GM18858 (cell line): ENCODE measurements around the gene NBAS.
A peak's percentile ranks its signal among the peaks of the same experiment; 100 is the strongest.
"Not testable (repeated sequence)": the region's sequence is repeated elsewhere in the genome, so short reads cannot be mapped to it uniquely, and the experiment has no call there.

Source experiments
- ATAC-seq: cut with Tn5 transposase; IDR thresholded peaks from one replicate; pipeline ENCODE4 v1.9.1; 2021; ENCODE audit not compliant: unreplicated experiment

The NBAS gene

DNA sequence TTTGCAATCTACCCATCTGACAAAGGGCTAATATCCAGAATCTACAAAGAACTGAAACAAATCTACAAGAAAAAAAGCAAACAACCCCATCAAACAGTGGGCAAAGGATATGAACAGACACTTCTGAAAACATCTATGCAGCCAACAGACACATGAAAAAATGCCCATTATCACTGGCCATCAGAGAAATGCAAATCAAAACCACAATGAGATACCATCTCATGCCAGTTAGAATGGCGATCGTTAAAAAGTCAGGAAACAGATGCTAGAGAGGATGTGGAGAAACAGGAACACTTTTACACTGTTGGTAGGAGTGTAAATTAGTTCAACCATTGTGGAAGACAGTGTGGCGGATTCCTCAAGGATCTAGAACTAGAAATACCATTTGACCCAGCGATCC is 239.7 kb downstream of the NBAS start:
- ATAC-seq = not testable (repeated sequence)

DNA sequence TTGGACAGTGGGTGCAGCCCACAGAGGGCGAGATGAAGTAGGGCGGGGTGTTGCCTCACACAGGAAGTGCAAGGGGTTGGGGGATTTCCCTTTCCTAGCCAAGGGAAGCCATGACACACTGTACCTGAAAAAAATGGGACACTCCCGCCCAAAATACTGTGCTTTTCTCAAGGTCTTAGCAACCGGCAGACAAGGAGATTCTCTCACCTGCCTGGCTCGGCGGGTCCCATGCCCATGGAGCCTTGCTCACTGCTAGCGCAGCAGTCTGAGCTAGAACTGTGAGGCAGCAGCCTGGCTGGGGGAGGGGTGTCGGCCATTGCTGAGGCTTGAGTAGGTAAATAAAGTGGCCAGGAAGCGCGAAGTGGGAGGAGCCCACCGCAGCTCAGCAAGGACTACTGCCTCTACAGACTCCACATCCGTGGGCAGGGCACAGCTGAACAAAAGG is 244.7 kb downstream of the NBAS start:
- no peak for ATAC-seq

DNA sequence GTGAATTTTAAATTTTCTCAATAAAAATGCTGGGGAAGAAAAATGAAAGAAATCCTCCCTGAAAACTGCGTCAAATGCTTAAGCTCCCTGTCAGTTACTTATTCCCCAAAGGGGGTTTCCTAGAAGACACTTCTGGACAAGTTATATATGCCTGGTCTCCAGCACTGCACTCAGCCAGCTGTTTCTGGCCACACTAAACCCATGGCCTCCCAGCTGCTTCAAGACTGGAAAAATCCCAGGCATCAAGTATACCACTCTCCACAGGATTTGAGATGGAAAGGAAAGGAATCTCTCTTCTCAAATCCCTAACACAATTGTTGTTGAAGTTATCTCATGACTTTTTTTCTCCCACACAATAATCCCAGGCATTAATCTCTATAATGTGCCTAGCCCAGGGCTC is 245.7 kb downstream of the NBAS start:
- ATAC-seq = no peak

GRCh38 chr2:15313657-15314056 is 247.5 kb downstream of the NBAS start:
- ATAC-seq = peak; percentile 77

DNA sequence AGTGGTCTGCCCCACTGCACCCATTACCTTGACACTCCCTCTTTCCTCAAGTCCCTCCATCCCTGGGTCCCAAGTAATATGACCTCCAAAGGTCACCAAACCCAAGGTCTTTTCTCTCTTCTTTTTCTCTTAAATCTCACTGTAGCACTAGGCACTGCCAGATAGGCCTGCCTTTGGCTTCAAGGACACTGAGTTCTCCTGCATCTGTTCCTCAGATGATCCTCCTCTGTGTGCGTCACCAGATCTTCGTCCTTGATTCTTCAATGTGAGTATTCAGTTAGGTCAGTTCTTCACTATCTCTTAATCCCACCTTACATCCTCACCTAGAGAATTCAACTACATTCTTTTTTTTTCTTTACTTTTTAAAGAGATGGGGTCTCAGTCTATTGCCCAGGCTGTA is 249.2 kb downstream of the NBAS start:
- no peak for ATAC-seq

- ATAC-seq = peak; percentile 53
Observed at GRCh38 chr2:15311201-15311907, 249.8 kb downstream of the NBAS start.

- no peak for ATAC-seq
Observed at GRCh38 chr2:15307526-15307925, 253.6 kb downstream of the NBAS start.

DNA sequence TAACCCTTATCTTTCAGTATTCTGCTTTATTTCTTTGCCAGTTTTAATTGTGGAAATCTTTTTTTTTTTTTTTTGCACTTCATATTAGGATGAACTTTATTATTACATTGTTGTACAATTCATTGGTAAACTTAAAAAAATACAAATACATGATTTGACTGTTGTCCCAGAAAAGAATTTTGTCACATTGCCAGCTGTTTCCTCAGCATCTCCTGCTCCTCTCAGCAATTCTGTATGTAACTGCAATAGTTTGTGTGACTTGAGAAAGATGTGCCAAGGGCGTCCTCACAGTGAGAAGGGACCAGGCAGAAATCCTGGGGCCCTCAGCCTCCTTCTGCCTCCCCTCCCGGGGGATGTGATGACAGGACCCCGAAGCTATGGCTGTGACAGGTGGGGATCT is 254.4 kb downstream of the NBAS start:
- no peak for ATAC-seq

DNA sequence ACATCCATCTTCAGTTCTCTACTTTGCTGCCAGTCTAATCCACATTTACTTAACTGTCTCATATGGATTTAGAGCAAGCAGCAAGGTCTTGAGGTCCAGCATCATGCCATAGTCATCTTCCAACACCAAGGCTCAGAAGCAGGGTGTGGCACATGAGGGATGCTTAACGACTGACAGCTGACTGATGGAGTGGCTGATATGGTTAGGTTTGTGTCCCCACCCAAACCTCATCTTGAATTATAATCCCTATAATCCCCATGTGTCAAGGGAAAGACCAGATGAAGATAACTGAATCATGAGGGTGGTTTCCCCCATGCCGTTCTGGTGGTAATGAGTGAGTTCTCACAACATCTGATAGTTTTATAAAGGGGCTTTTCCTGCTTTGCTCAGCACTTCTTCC is 257.3 kb downstream of the NBAS start:
- ATAC-seq = no peak

- ATAC-seq = no peak
Observed at GRCh38 chr2:15302154-15302553, 259.0 kb downstream of the NBAS start.

DNA sequence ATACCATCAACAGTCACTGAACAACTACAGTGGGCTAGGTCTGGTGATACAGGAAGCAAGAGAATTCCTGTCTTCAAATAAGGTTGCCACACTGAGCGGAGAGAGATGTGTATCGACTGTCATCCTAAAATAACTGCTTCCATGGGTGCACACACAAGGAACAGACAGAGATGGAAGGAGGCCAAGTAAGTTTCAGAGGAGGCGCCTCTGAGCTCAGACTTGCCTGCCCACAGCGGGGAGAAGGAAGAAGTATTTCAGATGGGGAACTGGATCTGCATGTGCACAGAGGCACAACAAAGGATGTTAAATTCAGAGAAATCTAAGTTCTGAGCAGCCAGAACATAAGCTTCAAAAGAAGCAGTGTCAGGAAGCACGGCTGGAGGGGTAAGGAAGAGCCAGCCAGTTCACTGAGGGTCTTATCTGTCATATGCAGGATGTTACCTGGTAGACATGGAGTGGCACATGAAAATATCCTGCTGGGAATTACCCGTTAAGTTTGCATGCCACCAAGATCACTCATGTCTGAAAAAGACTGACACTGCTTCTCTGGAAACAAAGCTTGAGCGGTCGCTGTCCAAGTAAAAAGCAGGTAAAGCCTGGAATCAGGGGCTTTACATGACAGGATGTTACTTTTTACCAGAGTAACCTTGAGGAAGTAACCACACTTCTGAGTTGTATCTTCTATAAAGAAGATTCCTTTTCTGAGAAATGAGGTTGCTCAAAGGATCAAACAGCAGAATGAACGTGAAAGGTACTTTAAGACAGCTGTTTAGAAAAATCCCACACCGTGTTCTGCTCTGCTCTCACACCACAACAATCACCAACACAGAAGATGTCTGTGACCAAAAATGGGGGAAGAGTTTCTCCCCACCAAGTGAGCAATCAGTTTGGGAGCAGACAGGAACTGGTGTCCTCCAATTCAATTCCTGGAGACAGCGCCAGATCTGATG is 260.2 kb downstream of the NBAS start:
- ATAC-seq = no peak

DNA sequence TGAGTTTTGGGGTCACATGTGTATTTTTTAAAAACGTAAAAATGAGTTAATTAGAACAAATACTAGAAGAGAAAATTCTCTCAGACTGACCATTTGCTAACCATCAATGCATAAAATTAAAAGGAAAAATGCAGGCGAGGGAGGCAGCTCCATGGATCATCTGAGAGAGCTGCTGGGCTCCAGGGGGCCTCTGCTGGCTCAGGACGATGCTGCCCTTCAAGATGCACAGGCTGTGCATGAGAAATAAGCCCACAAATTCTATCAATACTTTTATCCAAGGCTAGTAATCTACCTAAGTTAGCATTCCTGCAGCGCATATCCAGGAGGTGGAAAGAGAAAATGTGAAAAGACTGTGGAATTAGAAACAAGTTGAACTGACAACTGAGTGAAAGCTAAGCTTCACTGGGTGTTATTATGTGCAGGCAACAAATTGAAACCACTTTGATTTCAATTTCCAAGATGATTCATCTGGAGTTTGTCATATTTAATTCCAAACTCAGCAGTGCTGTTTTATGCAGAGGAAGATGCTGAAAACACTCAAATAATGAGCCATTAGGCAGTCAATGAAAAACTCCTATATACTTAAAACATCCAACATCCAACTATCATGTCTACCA is 261.1 kb downstream of the NBAS start:
- ATAC-seq = no peak

GRCh38 chr2:15298770-15299169 is 262.4 kb downstream of the NBAS start:
- no peak for ATAC-seq

DNA sequence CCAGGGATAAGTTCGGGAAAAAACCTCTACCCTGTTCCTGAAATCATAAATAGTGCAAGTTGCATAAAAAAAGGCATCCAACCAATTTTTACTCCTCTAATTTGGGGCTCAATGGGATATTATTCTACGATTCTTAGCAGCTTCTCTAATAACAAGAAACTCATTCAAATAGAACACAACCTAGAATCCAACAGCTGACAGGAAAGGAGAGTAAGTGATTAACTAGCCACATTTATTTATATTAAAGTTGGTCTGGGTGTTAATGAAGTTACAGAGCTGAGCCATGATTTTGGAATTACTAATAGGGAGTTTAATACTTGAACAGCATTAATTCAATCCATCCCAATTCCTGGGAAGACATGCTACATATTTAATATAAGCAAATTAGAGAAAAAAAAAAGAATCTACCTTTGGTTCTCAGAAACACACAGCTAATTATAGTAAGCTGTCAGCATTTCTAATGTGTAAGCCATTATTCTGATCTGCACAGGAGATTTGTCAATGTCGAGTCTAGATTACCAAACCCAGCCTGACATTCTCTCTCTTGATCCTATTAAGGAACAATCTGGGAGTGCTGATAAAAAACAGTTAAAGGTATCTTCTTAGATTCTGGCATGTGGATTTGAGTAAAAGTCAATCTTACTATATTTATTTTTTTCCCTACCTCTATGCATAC is 267.7 kb downstream of the NBAS start:
- no peak for ATAC-seq

DNA sequence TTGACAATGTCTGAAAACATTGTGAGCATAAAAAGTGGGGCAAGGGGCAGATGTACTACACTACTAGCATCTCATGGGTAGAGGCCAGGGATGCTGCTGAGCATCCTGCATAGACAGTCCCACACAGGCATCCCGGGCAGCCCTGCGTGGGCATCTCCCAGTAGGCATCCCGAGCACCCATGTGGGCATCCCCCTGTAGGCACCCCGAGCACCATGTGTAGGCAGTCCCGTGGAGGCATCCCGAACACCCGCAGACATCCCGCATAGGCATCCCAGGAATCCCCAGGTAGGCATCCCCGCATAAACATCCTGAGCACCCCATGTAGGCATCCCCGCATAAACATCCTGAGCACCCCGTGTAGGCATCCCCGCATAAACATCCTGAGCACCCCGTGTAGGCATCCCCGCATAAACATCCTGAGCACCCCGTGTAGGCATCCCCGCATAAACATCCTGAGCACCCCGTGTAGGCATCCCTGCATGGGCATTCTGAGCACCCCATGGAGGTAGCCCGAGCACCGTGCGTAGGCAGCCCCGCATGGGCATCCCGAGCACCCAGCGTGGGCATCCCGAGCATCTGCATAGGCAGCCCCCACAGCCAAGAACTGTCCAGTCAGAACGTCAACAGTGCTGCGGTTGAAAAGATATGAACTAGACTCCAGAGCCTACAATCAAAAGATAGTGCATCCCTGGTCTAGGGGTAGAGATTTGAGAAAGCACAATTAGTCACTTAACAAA is 273.5 kb downstream of the NBAS start:
- no peak for ATAC-seq

- ATAC-seq = no peak
Observed at GRCh38 chr2:15284614-15285013, 276.5 kb downstream of the NBAS start.

DNA sequence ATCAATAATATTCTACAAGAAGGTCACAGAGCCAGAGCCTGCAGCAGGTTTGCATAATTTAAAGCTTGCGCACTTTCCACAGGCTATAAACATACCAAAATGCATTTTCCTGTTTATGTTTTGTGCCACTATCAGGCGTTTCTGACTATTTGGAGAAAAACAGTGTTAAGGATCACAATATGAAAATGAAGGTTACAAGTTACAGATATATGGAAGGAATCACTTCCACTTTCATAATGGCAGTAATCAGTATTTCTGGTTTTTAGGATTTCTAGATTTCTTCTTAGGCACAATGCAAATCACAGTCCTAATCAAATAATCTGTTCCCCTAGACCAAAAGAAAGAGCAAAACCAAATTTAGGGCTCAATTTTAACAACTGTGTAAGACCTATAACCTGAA is 279.5 kb downstream of the NBAS start:
- no peak for ATAC-seq

GRCh38 chr2:15279201-15279876 is 281.8 kb downstream of the NBAS start:
- no peak for ATAC-seq

DNA sequence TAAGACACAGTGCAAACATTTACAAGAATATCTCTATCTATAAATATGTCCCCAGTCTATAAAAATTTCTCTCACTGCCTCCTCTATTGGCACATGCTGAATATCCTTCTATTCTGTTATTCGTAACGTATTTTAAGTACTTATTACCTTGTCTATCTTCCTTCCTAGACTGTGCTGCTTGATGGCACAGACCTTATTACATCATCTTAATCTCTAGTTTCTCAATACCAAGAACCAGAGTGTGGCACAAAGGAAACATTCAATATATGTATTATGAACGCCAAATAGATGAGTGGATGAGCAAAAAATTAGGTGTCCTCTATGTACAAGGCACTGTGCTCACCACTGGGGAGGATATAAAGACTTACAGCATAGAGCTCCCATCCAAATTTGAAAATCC is 282.8 kb downstream of the NBAS start:
- ATAC-seq = no peak

DNA sequence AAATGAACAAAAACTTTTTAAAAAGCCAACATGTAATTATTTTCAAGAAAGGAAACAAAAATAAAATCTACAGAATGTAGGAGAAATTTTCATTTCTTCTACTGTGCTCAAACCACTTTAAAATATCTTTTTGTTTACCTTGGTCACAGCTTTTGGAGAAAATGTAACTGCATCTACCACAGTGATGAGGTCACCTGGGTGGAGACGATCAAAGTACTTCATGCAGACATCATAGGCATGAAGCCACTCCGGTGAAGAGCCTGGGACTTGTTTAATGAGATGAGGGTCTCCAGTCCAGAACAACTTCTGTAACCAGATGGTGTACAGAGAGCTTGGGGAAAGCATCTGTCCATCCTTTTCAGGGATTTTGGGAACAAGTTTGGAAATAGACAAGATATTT is 285.8 kb downstream of the NBAS start:
- no peak for ATAC-seq
